Ramos (cell line): ENCODE data around the gene TUBA8.

Experiments used
- in situ Hi-C: fragments of 300-500 bp; cut with MboI; formaldehyde crosslinking; loops from one replicate; pipeline ENCODE4 v1.14.3; 2022; ENCODE audit warnings: low sequenced_read_pairs; ENCODE audit not compliant: unreplicated experiment

Gene TUBA8

GRCh38 chr22:18075720-18076497 lies 34.7 kb upstream of the TUBA8 start:
- in situ Hi-C loops = no loop called here

- in situ Hi-C loops = no loop called here
These were observed 33.4 kb upstream of the TUBA8 start for GRCh38 chr22:18077087-18077638.

GRCh38 chr22:18077639-18078328 lies 32.8 kb upstream of the TUBA8 start, which contains the start of gene PEX26:
Gene PEX26 (plus strand): TSS chr22:18077990. CDS start chr22:18078377, 387 bp downstream.
- in situ Hi-C loops = no loop called here

- in situ Hi-C loops = no loop called here
These were observed 32.1 kb upstream of the TUBA8 start for GRCh38 chr22:18078329-18079041.

GRCh38 chr22:18079706-18080233 lies 30.8 kb upstream of the TUBA8 start:
- in situ Hi-C loops = no loop called here

GRCh38 chr22:18081416-18081815 lies 29.2 kb upstream of the TUBA8 start:
- in situ Hi-C loops = no loop called here

GRCh38 chr22:18082467-18082866 lies 28.1 kb upstream of the TUBA8 start:
- in situ Hi-C loops = no loop called here

GRCh38 chr22:18083406-18083805 lies 27.2 kb upstream of the TUBA8 start:
- in situ Hi-C loops = no loop called here

- in situ Hi-C loops = no loop called here
These were observed 25.4 kb upstream of the TUBA8 start for GRCh38 chr22:18085188-18085587.

- in situ Hi-C loops = no loop called here
These were observed 23.2 kb upstream of the TUBA8 start for GRCh38 chr22:18087350-18087855.

GRCh38 chr22:18088825-18089568 lies 21.6 kb upstream of the TUBA8 start:
- in situ Hi-C loops = no loop called here

GRCh38 chr22:18090286-18090685 lies 20.3 kb upstream of the TUBA8 start:
- in situ Hi-C loops = no loop called here

GRCh38 chr22:18091478-18091877 lies 19.1 kb upstream of the TUBA8 start:
- in situ Hi-C loops = no loop called here

GRCh38 chr22:18091916-18092526 lies 18.6 kb upstream of the TUBA8 start:
- in situ Hi-C loops = no loop called here

- in situ Hi-C loops = no loop called here
These were observed 16.9 kb upstream of the TUBA8 start for GRCh38 chr22:18093661-18094060.

- in situ Hi-C loops = no loop called here
These were observed 15.4 kb upstream of the TUBA8 start for GRCh38 chr22:18095101-18095805.

- in situ Hi-C loops = no loop called here
These were observed 13.8 kb upstream of the TUBA8 start for GRCh38 chr22:18096823-18097222.

GRCh38 chr22:18100781-18101180 lies 9.8 kb upstream of the TUBA8 start:
- in situ Hi-C loops = loop anchor here (5.0 kb wide), 1 partner anchor 37 kb away; no protein-coding TSS in a partner anchor
